ENCODE measurements around the gene CTTNBP2. TPM values are rescaled to one million over a fixed set of nuclear protein-coding genes. Genes with fewer than 3 reads are reported as not detected.

Gene CTTNBP2
- total RNA-seq, 4 donors from 2014 or later = 13.8 to 19.4 (median 17.6) TPM

GRCh38 chr7:117876761-117877160 is 3.5 kb upstream of the CTTNBP2 start:
- intact Hi-C loops (cut with DNase I) = loop anchor here (10.0 kb wide), 1 partner anchor 122 kb away; no protein-coding TSS in a partner anchor
- H3K27ac ChIP-seq = no peak overlapping the region
- H3K27me3 ChIP-seq = no peaks in the 10 kb centered on the region
- no peak overlapping the region for H3K4me3 ChIP-seq (replicated peaks in 1 of 3)
- H3K4me1 ChIP-seq = no peaks in the 10 kb centered on the region
- TF ChIP-seq POLR2A (IDR thresholded peaks at IDR 0.05) = no peak
- TF ChIP-seq CTCF (IDR thresholded peaks at IDR 0.05) = no peak
- H3K36me3 ChIP-seq = no peaks in the 10 kb centered on the region
- no peaks in the 10 kb centered on the region for H3K9me3 ChIP-seq
- 92 to 95% methylated on average over 1 of the region's 1 CpG for WGBS, 2 donors
- no peak for DNase-seq

GRCh38 chr7:117875566-117875965 is 2.3 kb upstream of the CTTNBP2 start:
- no peaks in the 10 kb centered on the region for H3K27me3 ChIP-seq
- H3K27ac ChIP-seq = no peak overlapping the region
- TF ChIP-seq POLR2A (IDR thresholded peaks at IDR 0.05) = no peak
- TF ChIP-seq CTCF (IDR thresholded peaks at IDR 0.05) = peak in 4 of 6 experiments; percentile 20 to 51 (median 39)
- peak; percentile 46 to 54 for DNase-seq
- H3K36me3 ChIP-seq = no peaks in the 10 kb centered on the region
- no peaks in the 10 kb centered on the region for H3K4me1 ChIP-seq
- no peak overlapping the region for H3K4me3 ChIP-seq (replicated peaks in 1 of 3)
- H3K9me3 ChIP-seq = no peaks in the 10 kb centered on the region
- intact Hi-C loops (cut with DNase I) = loop anchor here (10.0 kb wide), 1 partner anchor 121 kb away; no protein-coding TSS in a partner anchor

- 79 to 85% methylated on average over 7 of the region's 7 CpGs for WGBS, 2 donors
- H3K36me3 ChIP-seq = no peaks in the 10 kb centered on the region
- DNase-seq = no peak
- H3K9me3 ChIP-seq = no peaks in the 10 kb centered on the region
- intact Hi-C loops (cut with DNase I) = loop anchor here (10.0 kb wide), 1 partner anchor 119 kb away; no protein-coding TSS in a partner anchor
- H3K4me3 ChIP-seq (replicated peaks in 1 of 3) = no peak overlapping the region
- H3K27me3 ChIP-seq = no peaks in the 10 kb centered on the region
- no peak overlapping the region for H3K27ac ChIP-seq
- TF ChIP-seq POLR2A (IDR thresholded peaks at IDR 0.05) = no peak
- TF ChIP-seq CTCF (IDR thresholded peaks at IDR 0.05) = no peak
- no peaks in the 10 kb centered on the region for H3K4me1 ChIP-seq
Observed at GRCh38 chr7:117874191-117874700, 1.0 kb upstream of the CTTNBP2 start.

DNA sequence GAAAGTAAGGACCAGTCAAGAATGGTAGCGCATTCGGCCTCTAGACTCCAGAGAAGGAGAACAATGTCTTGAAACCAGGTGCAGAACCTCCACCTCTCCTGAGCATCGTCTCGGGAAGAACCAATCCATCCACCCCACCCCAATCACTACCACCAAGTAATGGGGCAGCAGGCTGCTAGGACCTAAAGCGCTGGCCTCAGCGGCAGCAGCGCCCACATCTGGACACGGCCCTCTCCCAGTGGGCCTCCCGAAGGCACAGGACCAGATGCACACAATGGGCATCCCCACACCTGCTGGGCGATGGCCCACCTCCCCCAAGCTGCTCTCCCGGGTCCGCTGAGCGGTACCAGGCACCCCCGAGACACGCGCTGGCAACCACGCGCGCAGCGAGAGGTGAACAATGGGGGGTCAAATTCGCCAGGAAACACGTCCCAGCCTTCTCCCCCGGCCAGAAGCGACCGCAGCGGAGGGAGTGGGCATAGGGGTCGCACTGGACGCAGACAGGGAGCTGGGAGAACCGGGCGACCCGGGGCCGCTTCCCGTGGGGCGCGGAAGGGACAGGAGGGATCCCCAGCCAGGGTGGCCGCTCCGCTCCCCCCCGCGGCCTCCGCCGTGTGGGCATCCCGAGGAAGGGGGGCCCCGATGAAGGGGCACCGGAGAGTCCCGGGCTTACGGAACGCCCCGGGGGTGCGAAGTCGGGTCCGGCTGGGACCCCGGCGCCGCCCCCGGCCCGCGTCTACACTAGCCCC is 506 bp downstream of the CTTNBP2 start:
- Histone ChIP-seq H3K9me3 (no peaks in the 10 kb centered on the region), H3K27me3 (no peaks in the 10 kb centered on the region), H3K4me1 (no peaks in the 10 kb centered on the region), H3K4me3 (replicated peaks in 1 of 3) (peak overlapping the region; percentile 75 to 90 (median 78)), H3K36me3 (no peaks in the 10 kb centered on the region), H3K27ac (peak overlapping the region; percentile 61 to 91 (median 81))
- intact Hi-C loops (cut with DNase I) = loop anchor here (10.0 kb wide), 1 partner anchor 118 kb away; no protein-coding TSS in a partner anchor
- TF ChIP-seq CTCF (IDR thresholded peaks at IDR 0.05) (peak in 1 of 6 experiments; percentile 7), POLR2A (IDR thresholded peaks at IDR 0.05) (no peak)
- WGBS, 2 donors = 3 to 8% methylated on average over 7 to 14 of the region's 57 CpGs
- DNase-seq = peak; percentile 44 to 47

All from thyroid gland (tissue), 4 donors.